Activated CD4-positive, alpha-beta T cell treated with anti-CD3 and anti-CD28 coated beads for 36 hours (primary cell): ENCODE data around the gene ADAMTS13. TPM values are rescaled to one million over a fixed set of nuclear protein-coding genes. Genes with fewer than 3 reads are reported as not detected.

ENCODE experiments used
- ATAC-seq: fragments of 200-7000 bp; cut with Tn5 transposase; one replicate; pipeline ENCODE4 v1.10.0; 2021; ENCODE audit warnings: mild to moderate bottlenecking, moderate library complexity
- CTCF ChIA-PET: fragments of 350-600 bp; sonication (Branson Sonifier 250); formaldehyde crosslinking; loops from one replicate; lab custom pipeline; 2021; ENCODE audit warnings: antibody characterized with exemption; lab: Charles Lee
- POLR2A ChIA-PET: fragments of 350-600 bp; sonication (Branson Sonifier 250); formaldehyde crosslinking; loops from one replicate; lab custom pipeline; 2021; ENCODE audit warnings: antibody characterized with exemption, inconsistent platforms; lab: Charles Lee
- DNase-seq: peaks from one replicate; pipeline ENCODE4 v3.0.0-alpha.2; 2020
- H3K27ac Mint-ChIP-seq: one replicate; pipeline ENCODE4 v1.8.0; 2021; ENCODE audit warnings: mixed read lengths
- H3K27me3 Mint-ChIP-seq: one replicate; pipeline ENCODE4 v1.8.0; 2021; ENCODE audit warnings: mixed read lengths
- H3K36me3 Mint-ChIP-seq: one replicate; pipeline ENCODE4 v1.8.0; 2021; ENCODE audit warnings: low read depth, mixed read lengths
- H3K4me1 Mint-ChIP-seq: one replicate; pipeline ENCODE4 v1.8.0; 2021; ENCODE audit warnings: mixed read lengths
- H3K4me3 Mint-ChIP-seq: one replicate; pipeline ENCODE4 v1.8.0; 2021; ENCODE audit warnings: mild to moderate bottlenecking, moderate library complexity, mixed read lengths
- H3K9me3 Mint-ChIP-seq: one replicate; pipeline ENCODE4 v1.8.0; 2021; ENCODE audit warnings: low read depth, mixed read lengths
- intact Hi-C, 2 experiments: fragments of 100-400 bp; cut with DNase I in 1 of 2; cut with micrococcal nuclease in 1 of 2; formaldehyde crosslinking; loops; one replicate each; pipeline versions ENCODE4 v1.14.2 to v1.15.1; 2022 to 2024; cut with DNase I, micrococcal nuclease
- total RNA-seq, 2 experiments: library from RNA; stranded (reverse); gene quantifications; one replicate each; pipeline ENCODE4 v1.2.3, GENCODE V29; 2021

ADAMTS13 gene
- total RNA-seq, 2 experiments from 2014 or later = 1.7 to 2.5 TPM

- intact Hi-C loops = no loop called here
Observed at GRCh38 chr9:133483611-133484010, 61.4 kb downstream of the ADAMTS13 start.

GRCh38 chr9:133484671-133485437 is 62.7 kb downstream of the ADAMTS13 start:
- no peaks in the 10 kb centered on the region for H3K9me3 Mint-ChIP-seq
- POLR2A ChIA-PET = no interaction called here
- no peak overlapping the region for H3K4me3 Mint-ChIP-seq

More at GRCh38 chr9:133483611-133484010, 61.4 kb downstream of the ADAMTS13 start:
- H3K4me1 Mint-ChIP-seq = peaks cover 13% of the 10 kb centered on the region
- ChIA-PET CTCF (interaction anchor here (0.7 kb wide), 1 partner anchor 195 kb away, joined by 3 read pairs; no protein-coding TSS in a partner anchor), POLR2A (no interaction called here)
- DNase-seq (no peak), ATAC-seq (no peak)
- H3K27me3 Mint-ChIP-seq = no peaks in the 10 kb centered on the region
- H3K36me3 Mint-ChIP-seq = no peaks in the 10 kb centered on the region
- H3K4me3 Mint-ChIP-seq = no peak overlapping the region
- H3K27ac Mint-ChIP-seq = no peak overlapping the region
- H3K9me3 Mint-ChIP-seq = no peaks in the 10 kb centered on the region

GRCh38 chr9:133485531-133486260 is 63.5 kb downstream of the ADAMTS13 start:
- intact Hi-C loops = loop anchor here (1.0 to 2.0 kb wide), 10 partner anchors 27 to 508 kb away; partner anchors contain the start of genes CACFD1 (in 1 of the 2), SURF1 (in 1 of the 2), SURF2 (in 1 of the 2) and SURF6 (in 1 of the 2)
- Mint-ChIP-seq H3K4me3 (no peak overlapping the region), H3K4me1 (peaks cover 7% of the 10 kb centered on the region), H3K36me3 (no peaks in the 10 kb centered on the region), H3K27me3 (no peaks in the 10 kb centered on the region), H3K27ac (no peak overlapping the region), H3K9me3 (no peaks in the 10 kb centered on the region)
- ATAC-seq = peak; percentile 45
- DNase-seq = peak; percentile 41
- CTCF ChIA-PET = interaction anchor here (1.0 to 3.6 kb wide), 8 partner anchors 11 to 299 kb away, joined by 3 to 17 read pairs (median 4); no protein-coding TSS in a partner anchor
- POLR2A ChIA-PET = no interaction called here

More at GRCh38 chr9:133484671-133485437, 62.7 kb downstream of the ADAMTS13 start:
- CTCF ChIA-PET = interaction anchor here (0.6 to 3.6 kb wide), 5 partner anchors 11 to 1055 kb away, joined by 3 to 17 read pairs (median 5); no protein-coding TSS in a partner anchor
- H3K4me1 Mint-ChIP-seq = peaks cover 8% of the 10 kb centered on the region
- H3K27ac Mint-ChIP-seq = no peak overlapping the region
- H3K36me3 Mint-ChIP-seq = no peaks in the 10 kb centered on the region
- no peak for ATAC-seq
- no peaks in the 10 kb centered on the region for H3K27me3 Mint-ChIP-seq
- intact Hi-C loops = no loop called here
- DNase-seq = no peak

GRCh38 chr9:133487331-133487725 is 65.2 kb downstream of the ADAMTS13 start:
- POLR2A ChIA-PET = no interaction called here
- no peak for ATAC-seq
- no peaks in the 10 kb centered on the region for H3K9me3 Mint-ChIP-seq
- H3K36me3 Mint-ChIP-seq = no peaks in the 10 kb centered on the region
- peaks cover 7% of the 10 kb centered on the region for H3K4me1 Mint-ChIP-seq
- intact Hi-C loops = loop anchor here (2.0 kb wide), 2 partner anchors 29 to 301 kb away; partner anchors contain the start of gene CACFD1 (in 1 of the 2)
- no peak for DNase-seq
- no peaks in the 10 kb centered on the region for H3K27me3 Mint-ChIP-seq
- CTCF ChIA-PET = interaction anchor here (0.7 to 3.6 kb wide), 11 partner anchors 10 to 457 kb away, joined by 3 to 17 read pairs (median 4); partner anchors contain the start of gene REXO4
- H3K27ac Mint-ChIP-seq = no peak overlapping the region
- H3K4me3 Mint-ChIP-seq = no peak overlapping the region

GRCh38 chr9:133488686-133489252 is 66.6 kb downstream of the ADAMTS13 start:
- CTCF ChIA-PET = interaction anchor here (1.2 kb wide), 1 partner anchor 84 kb away, joined by 3 read pairs; no protein-coding TSS in a partner anchor

GRCh38 chr9:133489253-133490190 is 67.4 kb downstream of the ADAMTS13 start:
- DNase-seq (no peak), ATAC-seq (no peak)
- H3K27me3 Mint-ChIP-seq = no peaks in the 10 kb centered on the region
- intact Hi-C loops = no loop called here
- H3K4me1 Mint-ChIP-seq = peaks cover 7% of the 10 kb centered on the region
- no peak overlapping the region for H3K4me3 Mint-ChIP-seq
- CTCF ChIA-PET = interaction anchor here (1.2 kb wide), 1 partner anchor 85 kb away, joined by 3 read pairs; no protein-coding TSS in a partner anchor
- no peaks in the 10 kb centered on the region for H3K36me3 Mint-ChIP-seq
- no peaks in the 10 kb centered on the region for H3K9me3 Mint-ChIP-seq
- H3K27ac Mint-ChIP-seq = no peak overlapping the region
- POLR2A ChIA-PET = no interaction called here

More at GRCh38 chr9:133488686-133489252, 66.6 kb downstream of the ADAMTS13 start:
- no peak for ATAC-seq
- H3K36me3 Mint-ChIP-seq = no peaks in the 10 kb centered on the region
- H3K9me3 Mint-ChIP-seq = no peaks in the 10 kb centered on the region
- H3K4me3 Mint-ChIP-seq = no peak overlapping the region
- H3K4me1 Mint-ChIP-seq = peaks cover 7% of the 10 kb centered on the region
- intact Hi-C loops = no loop called here
- DNase-seq = no peak
- H3K27me3 Mint-ChIP-seq = no peaks in the 10 kb centered on the region
- no peak overlapping the region for H3K27ac Mint-ChIP-seq
- POLR2A ChIA-PET = no interaction called here

GRCh38 chr9:133490201-133490681 is 68.1 kb downstream of the ADAMTS13 start:
- DNase-seq (no peak), ATAC-seq (no peak)
- Mint-ChIP-seq H3K27ac (no peak overlapping the region), H3K27me3 (no peaks in the 10 kb centered on the region), H3K9me3 (no peaks in the 10 kb centered on the region), H3K4me1 (peaks cover 7% of the 10 kb centered on the region), H3K36me3 (no peaks in the 10 kb centered on the region), H3K4me3 (no peak overlapping the region)
- intact Hi-C loops = no loop called here
- ChIA-PET CTCF (no interaction called here), POLR2A (no interaction called here)

GRCh38 chr9:133490865-133491655 is 68.9 kb downstream of the ADAMTS13 start:
- Mint-ChIP-seq H3K27ac (no peak overlapping the region), H3K4me1 (peaks cover 5% of the 10 kb centered on the region), H3K27me3 (no peaks in the 10 kb centered on the region), H3K9me3 (no peaks in the 10 kb centered on the region), H3K36me3 (no peaks in the 10 kb centered on the region), H3K4me3 (no peak overlapping the region)
- POLR2A ChIA-PET = no interaction called here
- DNase-seq = no peak
- ATAC-seq = no peak
- intact Hi-C loops = no loop called here
- CTCF ChIA-PET = no interaction called here

GRCh38 chr9:133491656-133491925 is 69.4 kb downstream of the ADAMTS13 start:
- ATAC-seq (no peak), DNase-seq (no peak)
- no peak overlapping the region for H3K27ac Mint-ChIP-seq
- ChIA-PET CTCF (no interaction called here), POLR2A (no interaction called here)
- intact Hi-C loops = no loop called here
- peaks cover 2% of the 10 kb centered on the region for H3K4me1 Mint-ChIP-seq
- no peaks in the 10 kb centered on the region for H3K27me3 Mint-ChIP-seq
- H3K9me3 Mint-ChIP-seq = no peaks in the 10 kb centered on the region
- H3K36me3 Mint-ChIP-seq = no peaks in the 10 kb centered on the region
- no peak overlapping the region for H3K4me3 Mint-ChIP-seq
